Cerebellar cortex (tissue), 1 donor: ENCODE measurements around the gene NUAK2.
A peak's percentile ranks its signal among the peaks of the same experiment; 100 is the strongest.
"Not testable (repeated sequence)": the region's sequence is repeated elsewhere in the genome, so short reads cannot be mapped to it uniquely, and the experiment has no call there.

Experiments
- DNase-seq: peaks from one replicate; pipeline ENCODE4 v3.0.0-alpha.2; 2015; ENCODE audit warnings: low spot score

Gene NUAK2

DNA sequence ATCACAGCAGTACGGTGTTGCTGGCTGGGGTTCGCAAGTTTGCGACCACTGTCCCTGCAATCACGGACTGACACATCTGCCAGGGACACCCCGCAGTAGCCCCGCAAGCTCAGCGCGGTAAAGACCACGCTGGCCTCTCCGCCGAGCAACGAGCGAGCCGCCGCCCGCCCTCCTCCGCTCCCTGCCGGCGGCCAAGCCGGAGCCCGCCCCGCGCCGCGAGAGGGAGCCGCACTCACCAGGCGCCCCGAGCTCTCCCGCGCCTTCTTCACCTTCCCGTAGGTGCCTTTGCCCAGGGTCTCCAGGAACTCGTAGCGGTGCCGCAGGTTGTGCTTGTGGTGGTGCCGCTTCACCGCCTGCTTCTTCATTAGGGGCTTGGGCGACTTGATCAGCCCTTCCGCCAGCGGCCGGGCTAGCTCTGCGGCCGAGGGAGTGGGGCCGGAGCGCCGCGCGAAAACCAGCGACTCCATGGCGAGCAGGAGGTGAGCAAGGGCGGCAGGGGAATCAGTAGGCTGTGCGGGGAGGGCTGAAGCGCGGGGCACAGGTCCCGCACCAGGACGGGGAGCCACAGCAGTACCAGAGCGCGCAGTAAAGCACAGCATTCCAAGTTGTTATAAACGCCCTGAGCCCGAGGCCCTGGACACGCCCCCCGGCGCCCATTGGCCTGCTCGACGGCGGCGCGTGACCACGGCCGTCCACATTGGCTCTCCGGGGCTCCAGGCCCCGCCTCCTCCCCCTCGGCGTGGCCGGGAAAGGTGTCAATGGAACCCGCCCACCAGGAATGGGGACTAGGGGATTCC lies at the start of gene NUAK2:
Gene NUAK2, minus strand, starts transcription at position 584 of the 797 bp plus-strand sequence. Its CDS starts 117 bp downstream, at position 467.
- DNase-seq = peak; percentile 95

GRCh38 chr1:205370780-205371179 lies 49.2 kb upstream of the NUAK2 start:
- no peak for DNase-seq

DNA sequence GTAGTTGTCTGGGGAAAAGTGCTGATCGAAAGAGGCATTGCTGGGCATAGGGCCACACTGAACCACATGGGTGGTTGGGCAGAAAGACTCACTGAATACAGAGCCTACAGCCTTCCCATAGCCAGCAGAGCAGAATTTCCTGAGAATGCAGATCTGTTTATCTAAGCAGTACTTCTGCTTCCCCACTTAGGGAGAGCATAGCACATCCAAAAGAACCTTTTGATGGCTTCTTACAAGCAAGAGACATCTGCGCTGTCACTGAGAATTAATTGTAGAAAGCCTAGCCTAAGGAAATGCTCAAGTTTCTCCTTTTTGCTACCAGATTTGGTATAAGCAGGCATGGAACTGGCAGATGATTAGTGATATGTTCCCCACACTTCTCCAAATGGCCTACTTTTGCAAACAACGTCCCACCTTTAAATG lies 48.2 kb upstream of the NUAK2 start:
- peak; percentile 70 for DNase-seq

DNA sequence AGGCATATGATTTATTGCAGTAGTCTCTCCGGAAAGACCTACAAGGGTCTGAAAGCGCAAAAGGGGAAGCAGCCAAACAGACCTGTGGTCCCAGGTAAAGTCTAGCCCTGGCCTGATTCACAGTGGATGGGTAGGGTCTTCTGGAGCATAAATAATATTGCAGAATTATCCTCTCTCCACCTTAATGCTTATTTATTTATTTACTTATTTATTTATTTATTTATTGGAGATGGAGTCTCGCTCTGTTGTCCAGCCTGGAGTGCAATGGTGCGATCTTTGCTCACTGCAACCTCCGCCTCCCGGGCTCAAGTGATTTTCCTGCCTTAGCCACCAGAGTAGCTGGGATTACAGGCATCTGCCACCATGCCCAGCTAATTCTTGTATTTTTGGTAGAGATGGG lies 46.9 kb upstream of the NUAK2 start:
- DNase-seq = no peak

DNA sequence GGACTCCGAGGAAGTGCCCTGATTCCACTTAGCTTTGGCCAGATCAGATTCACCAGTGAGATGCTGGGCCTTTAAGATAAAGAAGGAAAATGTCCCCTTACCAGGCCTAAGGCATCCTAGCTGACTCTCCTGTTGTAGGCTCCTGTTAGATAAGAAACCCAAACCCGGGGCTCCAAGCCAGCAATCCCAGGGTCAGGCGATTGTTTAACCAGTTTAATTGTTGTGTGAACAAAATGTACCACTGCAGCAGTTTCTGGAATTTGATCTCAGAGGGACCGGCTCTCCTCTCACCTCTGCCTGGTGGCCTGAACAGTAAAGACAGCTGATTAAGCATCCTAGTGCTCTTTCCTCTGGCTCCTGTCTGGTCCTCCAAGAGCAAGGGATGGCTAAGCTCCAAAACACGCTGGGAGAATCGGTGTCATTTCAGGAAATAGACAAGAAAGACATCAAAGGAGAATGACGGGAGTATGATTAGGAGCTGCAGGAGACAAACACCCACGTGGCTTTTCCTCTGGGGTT lies 44.5 kb upstream of the NUAK2 start:
- no peak for DNase-seq

GRCh38 chr1:205365086-205365485 lies 43.5 kb upstream of the NUAK2 start:
- not testable (repeated sequence) for DNase-seq

- DNase-seq = peak; percentile 55
These were observed 39.3 kb upstream of the NUAK2 start for GRCh38 chr1:205360891-205361290.

- DNase-seq = peak; percentile 91
These were observed 38.4 kb upstream of the NUAK2 start for GRCh38 chr1:205359771-205360565.

DNA sequence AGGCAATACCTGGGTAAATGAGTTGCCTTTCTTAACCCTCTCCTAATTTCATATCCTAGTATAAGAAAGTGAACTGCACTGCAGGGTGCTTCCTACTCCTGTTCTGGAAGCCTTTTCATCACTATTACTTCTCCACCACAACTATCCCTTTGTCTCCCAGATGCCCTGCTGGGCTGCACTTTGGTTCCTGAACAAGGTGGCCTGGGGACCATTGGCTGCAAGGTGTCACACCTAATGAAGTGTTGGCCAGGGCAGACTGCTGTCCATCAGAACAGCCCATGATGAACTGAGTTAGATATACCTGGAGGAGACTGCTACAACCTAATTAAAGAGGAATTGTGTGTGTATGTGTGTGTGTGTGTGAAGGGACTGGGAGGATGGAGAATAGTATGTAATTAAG lies 37.0 kb upstream of the NUAK2 start:
- no peak for DNase-seq

DNA sequence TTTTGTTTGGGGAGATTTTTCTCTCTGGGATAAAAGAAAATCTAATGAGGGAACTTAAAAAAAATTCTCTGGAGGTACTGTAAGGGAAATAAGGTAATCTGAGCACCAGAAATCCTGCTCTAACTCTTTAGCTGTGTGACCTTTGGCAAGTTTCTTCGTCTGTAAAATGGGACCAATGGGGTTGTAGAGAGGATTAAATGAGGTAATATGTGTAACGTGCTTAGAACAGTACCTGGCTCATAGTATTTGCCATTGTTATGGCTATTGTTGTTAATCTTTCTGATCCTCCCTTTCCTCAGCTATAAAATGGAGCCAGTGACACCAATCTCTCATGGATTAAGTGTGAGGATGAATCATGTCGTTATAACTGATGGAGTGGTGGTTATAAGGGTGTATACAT lies 36.0 kb upstream of the NUAK2 start:
- DNase-seq = no peak

- DNase-seq = no peak
These were observed 35.0 kb upstream of the NUAK2 start, which contains the start of gene KLHDC8A for GRCh38 chr1:205356440-205357139. Gene KLHDC8A (minus strand): TSS chr1:205356922. CDS start chr1:205343604, 13,318 bp downstream.

GRCh38 chr1:205355075-205355453 lies 33.5 kb upstream of the NUAK2 start:
- DNase-seq = peak; percentile 63

- DNase-seq = peak; percentile 83
These were observed 32.9 kb upstream of the NUAK2 start for GRCh38 chr1:205354259-205355074.

GRCh38 chr1:205353612-205354011 lies 32.1 kb upstream of the NUAK2 start:
- no peak for DNase-seq

DNA sequence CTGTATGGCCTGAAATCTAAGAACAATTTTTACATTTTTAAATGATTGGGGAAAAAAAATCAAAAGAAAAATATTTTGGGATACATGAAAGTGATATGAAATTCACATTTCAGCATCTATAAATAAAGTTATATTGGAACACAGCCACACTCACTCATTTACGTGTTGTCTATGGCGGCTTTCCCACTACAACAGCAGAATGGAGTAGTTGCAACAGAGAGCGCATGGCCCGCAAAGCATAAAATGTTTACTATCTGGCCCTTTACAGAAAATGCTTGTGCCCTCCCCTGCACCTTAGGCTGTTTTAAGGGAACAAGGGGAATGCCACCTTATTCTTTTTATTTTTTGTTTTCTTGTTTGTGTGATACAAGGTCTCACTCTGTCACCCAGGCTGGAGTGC lies 31.6 kb upstream of the NUAK2 start:
- DNase-seq = no peak

DNA sequence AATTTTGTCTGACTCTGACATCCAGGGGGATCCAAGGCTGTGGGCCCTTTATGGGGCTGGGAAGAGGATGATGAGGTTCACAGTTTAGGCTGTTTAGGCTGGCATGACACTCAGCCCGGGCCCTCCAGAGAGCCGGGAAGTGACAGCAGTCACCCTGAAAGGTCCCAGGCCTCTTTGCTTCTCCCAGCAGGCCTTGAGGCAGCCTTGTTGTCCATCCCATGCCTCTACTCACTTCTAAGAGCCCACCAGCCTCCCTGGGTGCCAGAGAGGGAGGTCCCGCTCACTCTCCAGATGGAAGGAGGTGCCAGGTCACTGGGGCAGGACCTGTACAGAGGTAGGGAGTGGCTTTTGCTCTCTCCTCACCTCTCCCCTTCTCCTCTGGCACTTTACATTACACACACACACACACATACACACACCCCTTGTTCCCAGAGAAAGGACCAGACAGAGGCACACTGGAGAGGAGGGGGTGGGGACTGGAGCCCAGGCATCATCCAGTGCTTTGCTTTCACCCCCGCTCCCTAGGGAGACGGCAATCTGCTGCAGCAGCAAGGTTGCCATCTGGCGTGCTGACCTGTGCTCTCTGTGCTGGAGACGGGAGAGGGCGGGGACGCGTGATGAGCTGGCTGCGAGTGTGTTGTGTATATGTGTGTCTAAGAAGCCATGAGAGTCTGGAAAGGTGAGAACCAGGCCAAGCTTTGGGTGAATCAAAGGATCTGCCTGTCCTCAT lies 30.6 kb upstream of the NUAK2 start:
- peak; percentile 85 for DNase-seq

- no peak for DNase-seq
These were observed 29.2 kb upstream of the NUAK2 start for GRCh38 chr1:205350691-205351141.

GRCh38 chr1:205350124-205350523 lies 28.6 kb upstream of the NUAK2 start:
- DNase-seq = no peak

GRCh38 chr1:205348554-205349487 lies 27.3 kb upstream of the NUAK2 start:
- DNase-seq = no peak
